Measurements from ENCODE around the gene TAS2R60. TPM values are rescaled to one million over a fixed set of nuclear protein-coding genes. Genes with fewer than 3 reads are reported as not detected.

Gene TAS2R60
- polyA plus RNA-seq, 3 donors, result 0.35 TPM; not detected in 2

DNA sequence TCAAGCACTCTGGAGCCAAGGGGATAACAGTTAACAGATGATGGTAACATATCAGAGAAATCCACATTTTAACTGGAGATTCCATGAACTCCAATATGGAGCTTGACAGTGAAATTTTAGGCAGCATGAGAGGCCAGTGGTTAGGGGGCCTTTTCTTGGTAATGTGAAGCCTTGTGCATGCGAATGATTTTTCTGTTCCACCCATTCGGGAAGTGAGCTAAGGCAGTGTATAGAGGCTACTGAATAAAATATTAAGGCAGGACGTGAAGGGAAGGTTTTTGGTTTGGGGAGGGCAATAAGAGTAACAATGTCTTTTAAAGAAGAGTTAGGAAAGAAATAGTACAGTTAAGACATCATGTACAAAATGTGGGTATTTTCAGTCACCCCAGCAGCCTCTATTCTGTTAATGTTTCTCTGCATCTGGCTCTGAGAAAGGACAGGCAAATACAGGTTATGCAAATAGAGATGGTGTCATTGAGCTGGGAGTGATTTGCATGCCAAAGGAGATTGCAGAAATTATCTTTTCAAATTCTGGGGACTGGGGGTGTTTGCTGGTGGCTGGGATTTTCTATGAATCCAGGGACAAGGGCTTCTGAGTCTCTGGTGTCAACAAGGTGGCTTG, 6.8 kb upstream of the TAS2R60 start:
- H3K4me2 ChIP-seq (replicated peaks; ENCODE audit: extremely low read depth, low read length, poor library complexity, severe bottlenecking), result no peak overlapping the region
- no peak overlapping the region for H2AFZ ChIP-seq (ENCODE audit: insufficient read depth, low read depth, low read length, poor library complexity, severe bottlenecking)
- no peaks in the 10 kb centered on the region for H4K20me1 ChIP-seq (ENCODE audit: insufficient read depth, low read length)
- Mint-ChIP-seq H3K27ac (peak overlapping the region in 1 of 7 donors; percentile 58), H3K36me3 (peaks cover 14 to 30% of the 10 kb centered on the region in 2 donors), H3K9me3 (no peaks in the 10 kb centered on the region), H3K4me3 (no peak overlapping the region), H3K4me1 (peaks cover 15% of the 10 kb centered on the region), H3K27me3 (ENCODE audit: low read depth in 3 of 3) (no peaks in the 10 kb centered on the region)
- H3K4me3 ChIP-seq (replicated peaks in 1 of 3; ENCODE audit: low read depth in 2 of 3, low read length in 3 of 3), result no peak overlapping the region
- peaks cover 0 to 27% of the 10 kb centered on the region in 2 donors for H3K36me3 ChIP-seq (replicated peaks in 1 of 2; ENCODE audit: control insufficient read depth in 1 of 2, insufficient read depth in 2 of 2, low read length in 2 of 2)
- DNase-seq, result no peak
- TF ChIP-seq, protein P1, sequence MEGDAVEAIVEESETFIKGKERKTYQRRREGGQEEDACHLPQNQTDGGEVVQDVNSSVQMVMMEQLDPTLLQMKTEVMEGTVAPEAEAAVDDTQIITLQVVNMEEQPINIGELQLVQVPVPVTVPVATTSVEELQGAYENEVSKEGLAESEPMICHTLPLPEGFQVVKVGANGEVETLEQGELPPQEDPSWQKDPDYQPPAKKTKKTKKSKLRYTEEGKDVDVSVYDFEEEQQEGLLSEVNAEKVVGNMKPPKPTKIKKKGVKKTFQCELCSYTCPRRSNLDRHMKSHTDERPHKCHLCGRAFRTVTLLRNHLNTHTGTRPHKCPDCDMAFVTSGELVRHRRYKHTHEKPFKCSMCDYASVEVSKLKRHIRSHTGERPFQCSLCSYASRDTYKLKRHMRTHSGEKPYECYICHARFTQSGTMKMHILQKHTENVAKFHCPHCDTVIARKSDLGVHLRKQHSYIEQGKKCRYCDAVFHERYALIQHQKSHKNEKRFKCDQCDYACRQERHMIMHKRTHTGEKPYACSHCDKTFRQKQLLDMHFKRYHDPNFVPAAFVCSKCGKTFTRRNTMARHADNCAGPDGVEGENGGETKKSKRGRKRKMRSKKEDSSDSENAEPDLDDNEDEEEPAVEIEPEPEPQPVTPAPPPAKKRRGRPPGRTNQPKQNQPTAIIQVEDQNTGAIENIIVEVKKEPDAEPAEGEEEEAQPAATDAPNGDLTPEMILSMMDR (IDR thresholded peaks at IDR 0.05), result no peak
- H3K27ac ChIP-seq (ENCODE audit: low read depth in 1 of 2, low read length in 2 of 2), result peak overlapping the region in 1 of 2 donors; percentile 49
- intact Hi-C loops (cut with micrococcal nuclease), result no loop called here
- WGBS (ENCODE audit: insufficient coverage), result 100% methylated on average over 1 of the region's 3 CpGs
- H3K9me3 ChIP-seq (replicated peaks in 1 of 2; ENCODE audit: control insufficient read depth in 1 of 2, insufficient read depth in 1 of 2, low read length in 2 of 2), result no peaks in the 10 kb centered on the region
- H3K79me2 ChIP-seq (ENCODE audit: insufficient read depth, low read length), result peaks cover 3% of the 10 kb centered on the region
- H3K9ac ChIP-seq (ENCODE audit: insufficient read depth, low read length, poor library complexity, severe bottlenecking), result no peak overlapping the region
- no peaks in the 10 kb centered on the region for H3K27me3 ChIP-seq (ENCODE audit: control insufficient read depth in 2 of 2, insufficient read depth in 2 of 2, low read length in 2 of 2)
- H3K4me1 ChIP-seq (ENCODE audit: control insufficient read depth in 1 of 2, insufficient read depth in 2 of 2, low read length in 2 of 2), result peaks cover 8 to 9% of the 10 kb centered on the region in 2 donors

DNA sequence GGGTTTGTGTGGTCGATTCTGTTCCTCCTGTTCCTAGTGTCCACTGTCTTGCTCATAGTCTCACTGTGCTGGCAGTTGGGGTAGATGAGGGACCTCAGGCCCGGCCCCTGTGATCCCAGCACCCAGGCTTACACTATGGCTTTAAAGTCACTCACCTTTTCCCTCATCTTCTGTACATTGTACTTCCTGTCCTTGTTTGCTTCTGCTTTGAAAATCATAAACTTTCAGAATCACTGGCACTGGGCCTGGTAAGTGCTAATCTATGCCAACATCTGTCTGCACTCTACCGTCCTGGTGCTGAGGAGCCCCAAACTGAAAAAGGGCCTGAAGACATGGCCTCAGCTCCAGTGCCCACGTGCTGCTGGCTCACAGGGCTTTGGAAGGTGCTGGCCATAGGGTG, 5.7 kb upstream of the TAS2R60 start:
- peaks cover 8 to 9% of the 10 kb centered on the region in 2 donors for H3K4me1 ChIP-seq (ENCODE audit: control insufficient read depth in 1 of 2, insufficient read depth in 2 of 2, low read length in 2 of 2)
- 14% methylated on average over 2 of the region's 4 CpGs for WGBS (ENCODE audit: insufficient coverage)
- intact Hi-C loops (cut with micrococcal nuclease), result no loop called here
- Mint-ChIP-seq H3K9me3 (no peaks in the 10 kb centered on the region), H3K27me3 (ENCODE audit: low read depth in 3 of 3) (no peaks in the 10 kb centered on the region), H3K36me3 (peaks cover 17 to 27% of the 10 kb centered on the region in 2 donors), H3K4me1 (peaks cover 15% of the 10 kb centered on the region), H3K4me3 (peak overlapping the region; percentile 20 to 40), H3K27ac (peak overlapping the region in 4 of 7 donors; percentile 44 to 79 (median 69))
- H3K9ac ChIP-seq (ENCODE audit: insufficient read depth, low read length, poor library complexity, severe bottlenecking), result no peak overlapping the region
- no peaks in the 10 kb centered on the region for H3K79me2 ChIP-seq (ENCODE audit: insufficient read depth, low read length)
- no peaks in the 10 kb centered on the region for H3K27me3 ChIP-seq (ENCODE audit: control insufficient read depth in 2 of 2, insufficient read depth in 2 of 2, low read length in 2 of 2)
- no peak for DNase-seq
- H3K4me3 ChIP-seq (replicated peaks in 1 of 3; ENCODE audit: low read depth in 2 of 3, low read length in 3 of 3), result no peak overlapping the region
- H2AFZ ChIP-seq (ENCODE audit: insufficient read depth, low read depth, low read length, poor library complexity, severe bottlenecking), result peak overlapping the region; percentile 60
- peaks cover 0 to 34% of the 10 kb centered on the region in 2 donors for H3K36me3 ChIP-seq (replicated peaks in 1 of 2; ENCODE audit: control insufficient read depth in 1 of 2, insufficient read depth in 2 of 2, low read length in 2 of 2)
- H3K4me2 ChIP-seq (replicated peaks; ENCODE audit: extremely low read depth, low read length, poor library complexity, severe bottlenecking), result no peak overlapping the region
- no peaks in the 10 kb centered on the region for H4K20me1 ChIP-seq (ENCODE audit: insufficient read depth, low read length)
- TF ChIP-seq, protein P1 (IDR thresholded peaks at IDR 0.05), result no peak
- H3K27ac ChIP-seq (ENCODE audit: low read depth in 1 of 2, low read length in 2 of 2), result peak overlapping the region in 1 of 2 donors; percentile 49
- no peaks in the 10 kb centered on the region for H3K9me3 ChIP-seq (replicated peaks in 1 of 2; ENCODE audit: control insufficient read depth in 1 of 2, insufficient read depth in 1 of 2, low read length in 2 of 2)

All from CD14-positive monocyte (primary cell).